PFSK-1 (cell line): ENCODE results near the gene CARD6.

ENCODE experiments used
- FOXP2 ChIP-seq: optimal IDR thresholded peaks from 2 replicates; pipeline ENCODE3; 2011; ENCODE audit warnings: borderline replicate concordance, control low read depth, inconsistent platforms; ENCODE audit not compliant: insufficient read depth; ENCODE audit errors: extremely low read length, extremely low read depth
- POLR2AphosphoS5 ChIP-seq: IDR thresholded peaks from 2 replicates; pipeline ENCODE4 v1.6.1; 2012; ENCODE audit warnings: low read depth, mild to moderate bottlenecking, control low read depth, low read length, moderate library complexity
- REST ChIP-seq, 2 experiments: IDR thresholded peaks; 2 replicates each; pipeline versions ENCODE4 v1.6.1 to v1.8.0; 2011 to 2012; ENCODE audit warnings: low read depth in 2 of 2, low read length in 2 of 2, control low read depth in 1 of 2, inconsistent platforms in 1 of 2, mild to moderate bottlenecking in 1 of 2, moderate library complexity in 1 of 2; ENCODE audit not compliant: insufficient read depth in 1 of 2
- SIN3A ChIP-seq: IDR thresholded peaks from 2 replicates; pipeline ENCODE4 v1.6.1; 2012; ENCODE audit warnings: mild to moderate bottlenecking, low read length, moderate library complexity, borderline replicate concordance; ENCODE audit not compliant: insufficient read depth
- TAF1 ChIP-seq: IDR thresholded peaks from 2 replicates; pipeline ENCODE4 v1.6.1; 2012; ENCODE audit warnings: low read length, control low read depth, borderline replicate concordance; ENCODE audit not compliant: insufficient read depth

CARD6 gene

GRCh38 chr5:40873286-40873880 lies 32.2 kb downstream of the CARD6 start:
- TF ChIP-seq SIN3A (no peak), REST (IDR thresholded peaks at IDR 0.05; ENCODE audit: insufficient read depth in 1 of 2, low read depth in 2 of 2, low read length in 2 of 2) (no peak), POLR2AphosphoS5 (no peak), TAF1 (no peak), FOXP2 (no peak)

GRCh38 chr5:40875958-40876357 lies 34.8 kb downstream of the CARD6 start:
- TF ChIP-seq SIN3A (no peak), REST (IDR thresholded peaks at IDR 0.05; ENCODE audit: insufficient read depth in 1 of 2, low read depth in 2 of 2, low read length in 2 of 2) (no peak), FOXP2 (no peak), POLR2AphosphoS5 (no peak), TAF1 (no peak)

GRCh38 chr5:40877371-40877988 lies 36.3 kb downstream of the CARD6 start:
- TF ChIP-seq REST (IDR thresholded peaks at IDR 0.05; ENCODE audit: insufficient read depth in 1 of 2, low read depth in 2 of 2, low read length in 2 of 2) = no peak
- no peak for TF ChIP-seq FOXP2
- no peak for TF ChIP-seq SIN3A
- TF ChIP-seq TAF1 = no peak
- TF ChIP-seq POLR2AphosphoS5 = no peak

- TF ChIP-seq SIN3A = no peak
- no peak for TF ChIP-seq TAF1
- no peak for TF ChIP-seq REST (IDR thresholded peaks at IDR 0.05; ENCODE audit: insufficient read depth in 1 of 2, low read depth in 2 of 2, low read length in 2 of 2)
- no peak for TF ChIP-seq FOXP2
- TF ChIP-seq POLR2AphosphoS5 = no peak
These were observed 38.2 kb downstream of the CARD6 start for GRCh38 chr5:40879163-40879942.
